Right lobe of liver (tissue), 6 donors: ENCODE results near the gene DENND4A. TPM values are rescaled to one million over a fixed set of nuclear protein-coding genes. Genes with fewer than 3 reads are reported as not detected.

Source experiments
- ATAC-seq, 4 donors: fragments of 200-7000 bp; cut with Tn5 transposase; one replicate each; pipeline ENCODE4 v1.9.1; 2020; ENCODE audit warnings: mild to moderate bottlenecking in 4 of 4, moderate library complexity in 4 of 4
- DNase-seq, 3 donors: peaks; one replicate each; pipeline ENCODE4 v3.0.0-alpha.2; 2020
- H3K27ac ChIP-seq, 3 donors: fragments of 200-600 bp; one replicate each; pipeline ENCODE4 v1.8.0; 2022
- H3K27me3 ChIP-seq, 2 donors: fragments of 200-600 bp; one replicate each; pipeline ENCODE4 v1.8.0; 2022
- H3K36me3 ChIP-seq, 4 donors: fragments of 200-600 bp; sonication (generic) in 1 of 4; one replicate each; pipeline versions ENCODE4 v1.5.1 to v1.8.0; 2017 to 2022; ENCODE audit warnings: control low read depth in 1 of 4
- H3K4me1 ChIP-seq, 4 donors: fragments of 200-600 bp; sonication (generic) in 1 of 4; one replicate each; pipeline versions ENCODE4 v1.5.1 to v1.8.0; 2017 to 2022; ENCODE audit warnings: control low read depth in 1 of 4
- H3K4me3 ChIP-seq, 3 donors: fragments of 200-600 bp; one replicate each; pipeline ENCODE4 v1.8.0; 2022
- H3K9me3 ChIP-seq, 4 donors: fragments of 200-600 bp; sonication (generic) in 1 of 4; one replicate each; pipeline versions ENCODE4 v1.5.1 to v1.8.0; 2017 to 2022; ENCODE audit warnings: control low read depth in 1 of 4
- CTCF ChIP-seq, 4 donors: fragments of 200-600 bp in 3 of 4; fragments of 450-650 bp in 1 of 4; IDR thresholded peaks; one replicate each; pipeline versions ENCODE4 v1.5.1 to v1.8.0; 2016 to 2022; ENCODE audit warnings: antibody characterized with exemption in 4 of 4, mild to moderate bottlenecking in 2 of 4
- POLR2A ChIP-seq: fragments of 450-650 bp; IDR thresholded peaks from one replicate; pipeline ENCODE4 v1.6.1; 2017; ENCODE audit warnings: antibody characterized with exemption, mild to moderate bottlenecking
- WGBS: methylation state at CpG from one replicate; pipeline ENCODE4 v1.1.6; 2018; ENCODE audit warnings: low coverage, low lambda C conversion rate; ENCODE audit not compliant: insufficient coverage; ENCODE audit errors: missing lambda C conversion rate; 5-methylcytosine and 5-hydroxymethylcytosine counted together
- intact Hi-C, 2 donors: fragments of 100-400 bp; cut with DNase I; formaldehyde crosslinking; loops; one replicate each; pipeline versions ENCODE4 v1.11.2 to v1.14.1; 2022
- total RNA-seq, 6 experiments: library from RNA; depleted of rRNA in 2 of 6; stranded (reverse); fragments of >200 nt in 2 of 6; fragmentation: NEBNext Ultra II Directional in 3 of 6; extraction: Animal tissue kit (Norgen Biotek cat#: 25700) in 3 of 6; gene quantifications; one replicate each; pipeline versions ENCODE4 v1.1.0 to v1.2.4, GENCODE V29; 2016 to 2023
- donor health status: DM: no; HTN: yes; CAD: no.
- donor health status: DM: no; HTN: no; CAD: no.
- donor health status: DM: no; HTN: no; CAD: no.
- donor health status: DM: no; HTN: yes; CAD: no.
- donor health status: DM: no; HTN: yes; CAD: no.

DENND4A gene
- total RNA-seq, 6 experiments from 2014 or later: 12.7 to 32.4 (median 21.5) TPM

- ATAC-seq (no peak), DNase-seq (no peak)
- Histone ChIP-seq H3K36me3 (no peaks in the 10 kb centered on the region), H3K27me3 (no peaks in the 10 kb centered on the region), H3K9me3 (no peaks in the 10 kb centered on the region), H3K27ac (no peak overlapping the region), H3K4me3 (no peak overlapping the region), H3K4me1 (no peaks in the 10 kb centered on the region)
- 51% methylated on average over 4 of the region's 6 CpGs for WGBS
- intact Hi-C loops: no loop called here
- TF ChIP-seq POLR2A: no peak
- TF ChIP-seq CTCF (IDR thresholded peaks at IDR 0.05): no peak
These were observed 152.6 kb downstream of the DENND4A start for GRCh38 chr15:65639509-65639908.

GRCh38 chr15:65638681-65639089, 153.4 kb downstream of the DENND4A start:
- H3K9me3 ChIP-seq: no peaks in the 10 kb centered on the region
- no peak for DNase-seq
- no peaks in the 10 kb centered on the region for H3K36me3 ChIP-seq
- H3K27me3 ChIP-seq: no peaks in the 10 kb centered on the region
- no peak overlapping the region for H3K27ac ChIP-seq
- peak; percentile 76 to 86 (median 79) for TF ChIP-seq CTCF (IDR thresholded peaks at IDR 0.05)
- TF ChIP-seq POLR2A: no peak
- H3K4me1 ChIP-seq: no peaks in the 10 kb centered on the region
- peak; percentile 77 to 90 (median 84) for ATAC-seq
- H3K4me3 ChIP-seq: no peak overlapping the region
- intact Hi-C loops: no loop called here
- WGBS: 2% methylated on average over 3 of the region's 3 CpGs

- H3K9me3 ChIP-seq: no peaks in the 10 kb centered on the region
- H3K4me1 ChIP-seq: no peaks in the 10 kb centered on the region
- no peaks in the 10 kb centered on the region for H3K36me3 ChIP-seq
- H3K4me3 ChIP-seq: no peak overlapping the region
- no peaks in the 10 kb centered on the region for H3K27me3 ChIP-seq
- no peak overlapping the region for H3K27ac ChIP-seq
- WGBS: no CpG with 5 or more reads among the region's 5 CpGs
- DNase-seq (no peak), ATAC-seq (peak in 1 of 4 donors; percentile 16)
- no peak for TF ChIP-seq CTCF (IDR thresholded peaks at IDR 0.05)
- no peak for TF ChIP-seq POLR2A
- intact Hi-C loops: no loop called here
These were observed 154.0 kb downstream of the DENND4A start for GRCh38 chr15:65638109-65638508.

- Histone ChIP-seq H3K9me3 (no peaks in the 10 kb centered on the region), H3K27me3 (no peaks in the 10 kb centered on the region), H3K36me3 (no peaks in the 10 kb centered on the region), H3K27ac (no peak overlapping the region), H3K4me3 (no peak overlapping the region), H3K4me1 (no peaks in the 10 kb centered on the region)
- TF ChIP-seq POLR2A (no peak), CTCF (IDR thresholded peaks at IDR 0.05) (no peak)
- DNase-seq: no peak
- intact Hi-C loops: no loop called here
- ATAC-seq: no peak
- 100% methylated on average over 1 of the region's 1 CpG for WGBS
These were observed 157.7 kb downstream of the DENND4A start for GRCh38 chr15:65634356-65634755.

GRCh38 chr15:65633752-65634151, 158.3 kb downstream of the DENND4A start:
- 94% methylated on average over 2 of the region's 2 CpGs for WGBS
- ATAC-seq (no peak), DNase-seq (no peak)
- intact Hi-C loops: no loop called here
- TF ChIP-seq CTCF (IDR thresholded peaks at IDR 0.05) (no peak), POLR2A (no peak)
- Histone ChIP-seq H3K4me3 (no peak overlapping the region), H3K9me3 (no peaks in the 10 kb centered on the region), H3K36me3 (no peaks in the 10 kb centered on the region), H3K27ac (no peak overlapping the region), H3K27me3 (no peaks in the 10 kb centered on the region), H3K4me1 (no peaks in the 10 kb centered on the region)
